HG03342 (cell line): ENCODE results near the gene PYGB.
A peak's percentile ranks its signal among the peaks of the same experiment; 100 is the strongest.

ENCODE experiments used
- ATAC-seq: cut with Tn5 transposase; IDR thresholded peaks from one replicate; pipeline ENCODE4 v1.9.1; 2021; ENCODE audit warnings: mild to moderate bottlenecking, moderate library complexity; ENCODE audit not compliant: unreplicated experiment

Gene PYGB

GRCh38 chr20:25280574-25281535, 33.0 kb downstream of the PYGB start:
- ATAC-seq = no peak

GRCh38 chr20:25281541-25281991, 33.7 kb downstream of the PYGB start:
- no peak for ATAC-seq

GRCh38 chr20:25282034-25282781, 34.3 kb downstream of the PYGB start:
- no peak for ATAC-seq

- no peak for ATAC-seq
Measured at GRCh38 chr20:25282796-25283195, 34.9 kb downstream of the PYGB start.

DNA sequence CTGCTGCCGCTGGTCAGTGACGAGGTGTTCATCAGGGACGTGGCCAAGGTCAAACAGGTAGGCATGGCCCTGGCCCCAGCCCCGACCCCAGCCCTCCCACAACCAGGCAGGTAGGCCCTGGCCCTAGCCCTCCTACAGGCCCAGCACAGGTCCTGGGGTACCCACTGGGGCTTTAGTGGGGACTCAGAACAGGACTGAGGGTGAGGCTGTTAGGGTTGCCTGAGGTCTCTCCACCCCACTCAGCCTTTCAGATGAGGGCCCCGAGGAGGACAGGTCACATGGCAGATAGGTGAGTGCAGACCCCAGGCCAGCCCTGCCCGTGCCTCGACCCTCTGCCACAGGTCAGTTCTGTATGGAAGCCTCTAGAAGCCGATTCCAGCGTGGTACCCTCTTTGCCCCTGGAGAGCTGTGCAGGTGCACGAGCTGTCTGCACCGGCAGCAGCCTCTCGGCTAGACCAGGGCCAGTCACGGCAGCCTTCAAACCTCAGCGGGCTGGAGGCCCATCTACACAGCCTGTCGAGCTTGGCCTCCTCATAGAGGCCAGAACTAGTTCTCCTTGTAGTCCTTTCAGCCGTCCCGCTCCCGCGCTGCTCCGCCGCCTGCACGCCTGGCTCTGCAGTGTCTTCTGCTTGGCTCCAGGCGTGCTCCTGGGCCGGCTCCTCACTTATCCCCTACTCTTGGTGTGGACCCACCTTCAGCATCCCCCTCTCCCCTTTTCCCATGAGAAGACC, 35.5 kb downstream of the PYGB start:
- ATAC-seq = no peak

- ATAC-seq = no peak
Measured at GRCh38 chr20:25284131-25284601, 36.3 kb downstream of the PYGB start.

DNA sequence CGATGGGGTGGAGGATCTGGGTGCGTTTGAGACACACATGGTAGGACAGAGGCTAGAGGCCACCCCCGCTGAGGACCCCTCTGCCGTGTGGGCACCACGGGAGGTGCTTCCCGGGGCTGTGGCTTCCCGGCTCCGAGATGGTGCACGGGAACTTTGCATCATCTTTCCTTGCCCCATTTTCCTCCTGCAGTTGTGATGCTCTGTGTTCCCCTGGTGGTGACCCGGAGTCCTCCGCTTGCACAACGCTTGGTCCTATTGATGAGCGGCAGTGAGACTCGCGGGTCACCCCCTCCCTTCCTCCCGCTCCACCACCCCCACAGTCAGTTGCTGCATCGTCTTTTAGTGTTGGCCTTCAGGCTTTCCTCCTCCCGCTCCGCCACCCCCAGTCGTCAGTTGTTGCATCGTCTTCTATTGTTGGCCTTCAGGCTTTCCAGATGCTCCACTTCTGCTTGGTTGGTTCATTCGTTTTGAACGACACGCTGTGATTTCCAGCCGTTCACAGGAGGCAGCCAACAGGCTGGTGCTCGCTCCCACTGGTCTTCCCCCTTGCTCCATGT, 37.3 kb downstream of the PYGB start:
- no peak for ATAC-seq

DNA sequence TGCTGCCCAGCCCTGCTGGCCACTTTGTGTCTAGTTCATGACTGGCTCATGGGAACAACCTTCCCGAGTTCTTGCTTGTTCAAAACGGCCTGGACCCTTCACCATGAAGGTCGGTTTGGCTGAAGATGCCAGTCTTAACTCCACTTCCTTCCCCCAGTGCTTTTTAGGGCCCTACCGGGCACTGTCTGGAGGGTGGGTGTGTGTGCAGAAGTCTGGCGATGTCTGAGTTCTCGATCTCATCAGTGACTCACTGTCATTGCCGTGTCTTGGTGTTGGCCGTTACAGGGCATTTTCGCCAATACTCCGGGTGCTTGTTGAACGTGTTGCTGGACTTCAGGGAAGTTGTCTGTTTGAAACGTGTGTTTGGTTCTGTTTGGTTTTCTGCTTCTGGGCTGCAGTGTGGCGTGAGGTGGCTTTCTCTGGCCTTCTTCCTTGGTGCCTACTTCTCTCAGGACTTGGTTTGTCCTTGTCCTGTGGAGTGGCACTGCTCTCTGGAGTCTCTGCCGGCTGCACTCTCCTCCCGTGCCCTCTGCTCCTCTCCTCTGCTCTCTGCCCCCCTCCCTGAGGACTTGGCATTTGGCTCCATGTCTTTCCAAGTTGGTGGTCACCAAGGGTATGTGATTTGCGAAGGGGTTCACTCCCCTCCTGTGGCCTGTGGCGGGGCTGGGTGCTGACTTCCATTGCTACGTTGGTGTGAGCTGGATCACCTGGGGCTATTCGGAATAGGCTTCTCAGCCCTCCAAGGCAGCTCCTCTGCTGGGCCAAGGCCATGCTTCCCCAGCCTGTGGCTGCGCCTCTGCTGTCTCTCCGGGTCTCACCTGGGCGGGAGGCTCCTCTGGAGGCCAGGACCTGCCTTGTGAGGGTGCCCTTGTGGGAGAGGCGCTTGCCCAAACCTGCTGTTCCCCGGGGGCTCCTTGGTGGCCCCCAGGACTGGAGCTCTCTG, 38.2 kb downstream of the PYGB start:
- ATAC-seq = no peak

GRCh38 chr20:25286917-25287316, 39.0 kb downstream of the PYGB start:
- no peak for ATAC-seq

DNA sequence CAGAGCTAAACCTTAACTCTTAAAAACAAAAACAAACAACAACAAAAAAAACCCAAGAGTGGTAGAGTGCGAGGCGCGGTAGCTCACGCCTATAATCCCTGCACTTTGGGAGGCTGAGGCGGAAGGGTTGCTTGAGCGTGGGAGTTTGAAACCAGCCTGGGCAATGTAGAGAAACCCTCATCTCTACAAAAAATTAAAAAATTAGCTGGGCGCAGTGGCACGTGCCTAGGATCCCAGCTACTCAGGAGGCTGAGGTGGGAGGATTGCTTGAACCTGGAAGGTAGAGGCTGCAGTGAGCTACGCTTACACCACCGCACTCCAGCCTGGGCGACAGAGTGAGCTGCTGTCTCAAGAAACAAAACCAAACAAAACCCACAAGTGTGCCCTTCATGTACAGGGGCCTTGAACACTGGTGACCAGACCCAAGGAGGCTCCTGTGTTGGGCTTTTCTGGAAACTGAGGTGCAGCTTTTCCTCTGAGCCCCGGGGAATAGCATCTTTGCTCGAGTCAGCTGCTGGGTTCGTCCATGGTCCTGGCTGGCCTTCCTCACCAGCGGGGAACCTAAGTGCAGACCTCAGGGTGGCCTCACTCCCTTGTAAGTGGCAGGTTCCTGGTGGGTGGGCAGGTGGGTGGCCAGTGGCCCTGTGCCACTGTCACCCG, 39.9 kb downstream of the PYGB start:
- no peak for ATAC-seq

- peak; percentile 88 for ATAC-seq
Measured at GRCh38 chr20:25288291-25289181, 40.7 kb downstream of the PYGB start.

DNA sequence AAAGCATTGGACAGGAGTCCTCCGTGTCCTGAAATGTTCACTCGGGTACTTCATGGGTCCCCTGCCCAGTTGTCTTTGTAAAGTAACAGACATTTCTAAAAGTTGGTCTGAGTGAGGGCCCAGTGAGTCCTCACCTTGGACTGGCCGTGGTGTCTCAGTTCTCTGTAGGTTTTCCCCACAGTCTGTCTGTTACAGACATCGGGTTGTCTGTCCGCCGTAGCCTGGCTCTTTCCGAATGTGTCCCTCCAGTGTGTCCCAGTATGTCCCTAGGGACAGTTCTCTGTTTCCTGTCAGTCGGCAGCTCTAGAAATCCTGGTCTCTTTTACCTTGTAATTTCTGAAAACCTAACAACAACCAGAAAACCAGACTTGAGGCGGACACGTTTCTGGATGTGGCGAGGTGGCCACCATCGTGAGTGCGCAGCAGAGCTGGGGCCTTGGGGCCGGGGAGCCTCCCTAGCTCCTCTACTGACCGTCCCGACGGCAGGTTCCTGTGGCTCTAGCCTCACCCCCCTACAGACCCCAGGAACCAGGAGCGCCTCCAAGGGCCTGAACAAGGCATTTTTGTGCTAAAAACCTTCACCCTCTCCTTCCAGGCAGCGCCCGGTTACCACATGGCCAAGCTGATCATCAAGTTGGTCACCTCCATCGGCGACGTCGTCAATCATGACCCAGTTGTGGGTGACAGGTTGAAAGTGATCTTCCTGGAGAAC, 42.2 kb downstream of the PYGB start:
- ATAC-seq = no peak

GRCh38 chr20:25290646-25291431, 43.0 kb downstream of the PYGB start:
- ATAC-seq = no peak

- ATAC-seq = no peak
Measured at GRCh38 chr20:25291432-25292133, 43.7 kb downstream of the PYGB start.

DNA sequence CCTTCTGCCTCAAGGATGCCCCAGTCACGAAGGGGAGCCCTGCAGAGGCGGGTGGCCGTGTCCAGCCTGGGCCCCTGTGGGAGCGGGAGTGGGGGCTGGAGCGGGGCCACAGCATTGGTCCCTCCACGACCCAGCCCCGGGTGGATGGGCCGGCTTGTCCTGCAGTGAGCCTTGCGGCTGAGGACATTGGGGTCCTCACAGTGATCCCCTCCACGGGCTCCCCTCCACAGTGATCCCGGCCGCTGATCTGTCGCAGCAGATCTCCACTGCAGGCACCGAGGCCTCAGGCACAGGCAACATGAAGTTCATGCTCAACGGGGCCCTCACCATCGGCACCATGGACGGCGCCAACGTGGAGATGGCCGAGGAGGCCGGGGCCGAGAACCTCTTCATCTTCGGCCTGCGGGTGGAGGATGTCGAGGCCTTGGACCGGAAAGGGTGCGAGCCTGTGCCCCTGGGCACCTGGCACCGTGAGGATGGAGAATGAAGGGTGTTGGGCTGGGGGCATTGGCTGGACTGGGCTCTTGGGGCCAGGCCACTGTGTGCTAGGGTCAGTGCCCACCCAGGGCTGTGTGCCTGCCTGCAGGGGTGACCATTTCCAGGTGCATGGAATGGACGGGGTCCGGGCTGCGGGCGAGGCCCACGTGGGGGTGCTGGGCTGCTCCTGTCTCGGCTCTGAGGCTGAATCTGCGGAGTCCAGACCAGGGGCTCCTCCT, 44.4 kb downstream of the PYGB start:
- ATAC-seq = no peak
